Measurements from ENCODE around the gene TSHZ1. TPM values are rescaled to one million over a fixed set of nuclear protein-coding genes. Genes with fewer than 3 reads are reported as not detected.

The TSHZ1 gene
- total RNA-seq, 1 experiment from 2014 or later: 9.7 TPM

GRCh38 chr18:75285876-75286275 is 75.3 kb downstream of the TSHZ1 start:
- intact Hi-C loops (cut with micrococcal nuclease): no loop called here
- ChIA-PET POLR2A (no interaction called here), CTCF (interaction anchor here (1.5 kb wide), 1 partner anchor 194 kb away, joined by 4 read pairs; no protein-coding TSS in a partner anchor)
- no TSS peak for BruUV-seq (replicated peaks)
- Mint-ChIP-seq H3K36me3 (ENCODE audit: insufficient read depth, unreplicated experiment) (peaks cover 17% of the 10 kb centered on the region), H3K9me3 (ENCODE audit: unreplicated experiment) (no peaks in the 10 kb centered on the region), H3K4me1 (ENCODE audit: insufficient read depth, unreplicated experiment) (peaks cover under 1% of the 10 kb centered on the region), H3K27me3 (ENCODE audit: insufficient read depth, unreplicated experiment) (no peaks in the 10 kb centered on the region), H3K4me3 (ENCODE audit: unreplicated experiment) (no peak overlapping the region), H3K27ac (ENCODE audit: low read depth, unreplicated experiment) (no peak overlapping the region)
- DNase-seq (ENCODE audit: unreplicated experiment): no peak
- no peak for TF ChIP-seq CTCF (IDR thresholded peaks at IDR 0.05; ENCODE audit: unreplicated experiment)

- ChIA-PET CTCF (no interaction called here), POLR2A (interaction anchor here (0.6 kb wide), 1 partner anchor 1013 kb away, joined by 3 read pairs; no protein-coding TSS in a partner anchor)
- no peak overlapping the region for H3K27ac Mint-ChIP-seq (ENCODE audit: low read depth, unreplicated experiment)
- no TSS peak for BruUV-seq (replicated peaks)
- intact Hi-C loops (cut with micrococcal nuclease): no loop called here
- DNase-seq (ENCODE audit: unreplicated experiment): no peak
- no peak for TF ChIP-seq CTCF (IDR thresholded peaks at IDR 0.05; ENCODE audit: unreplicated experiment)
- no peaks in the 10 kb centered on the region for H3K9me3 Mint-ChIP-seq (ENCODE audit: unreplicated experiment)
- H3K4me1 Mint-ChIP-seq (ENCODE audit: insufficient read depth, unreplicated experiment): no peaks in the 10 kb centered on the region
- no peaks in the 10 kb centered on the region for H3K27me3 Mint-ChIP-seq (ENCODE audit: insufficient read depth, unreplicated experiment)
- peaks cover 27% of the 10 kb centered on the region for H3K36me3 Mint-ChIP-seq (ENCODE audit: insufficient read depth, unreplicated experiment)
- H3K4me3 Mint-ChIP-seq (ENCODE audit: unreplicated experiment): no peak overlapping the region
Observed at GRCh38 chr18:75287006-75287405, 76.4 kb downstream of the TSHZ1 start.

GRCh38 chr18:75287700-75288099 is 77.1 kb downstream of the TSHZ1 start:
- no peaks in the 10 kb centered on the region for H3K27me3 Mint-ChIP-seq (ENCODE audit: insufficient read depth, unreplicated experiment)
- no peak overlapping the region for H3K27ac Mint-ChIP-seq (ENCODE audit: low read depth, unreplicated experiment)
- H3K9me3 Mint-ChIP-seq (ENCODE audit: unreplicated experiment): no peaks in the 10 kb centered on the region
- H3K36me3 Mint-ChIP-seq (ENCODE audit: insufficient read depth, unreplicated experiment): peaks cover 27% of the 10 kb centered on the region
- intact Hi-C loops (cut with micrococcal nuclease): no loop called here
- BruUV-seq (replicated peaks): no TSS peak
- no peak for TF ChIP-seq CTCF (IDR thresholded peaks at IDR 0.05; ENCODE audit: unreplicated experiment)
- ChIA-PET POLR2A (interaction anchor here (0.6 to 0.7 kb wide), 2 partner anchors 40 to 1012 kb away, joined by 3 read pairs; no protein-coding TSS in a partner anchor), CTCF (interaction anchor here (0.5 kb wide), 1 partner anchor 1412 kb away, joined by 3 read pairs; no protein-coding TSS in a partner anchor)
- no peak overlapping the region for H3K4me3 Mint-ChIP-seq (ENCODE audit: unreplicated experiment)
- H3K4me1 Mint-ChIP-seq (ENCODE audit: insufficient read depth, unreplicated experiment): no peaks in the 10 kb centered on the region
- no peak for DNase-seq (ENCODE audit: unreplicated experiment)

- intact Hi-C loops (cut with micrococcal nuclease): no loop called here
Observed at GRCh38 chr18:75289761-75290160, 79.2 kb downstream of the TSHZ1 start.

More at GRCh38 chr18:75289761-75290160, 79.2 kb downstream of the TSHZ1 start:
- Mint-ChIP-seq H3K4me3 (ENCODE audit: unreplicated experiment) (no peak overlapping the region), H3K27me3 (ENCODE audit: insufficient read depth, unreplicated experiment) (no peaks in the 10 kb centered on the region), H3K36me3 (ENCODE audit: insufficient read depth, unreplicated experiment) (peaks cover 27% of the 10 kb centered on the region), H3K27ac (ENCODE audit: low read depth, unreplicated experiment) (no peak overlapping the region), H3K4me1 (ENCODE audit: insufficient read depth, unreplicated experiment) (no peaks in the 10 kb centered on the region), H3K9me3 (ENCODE audit: unreplicated experiment) (no peaks in the 10 kb centered on the region)
- BruUV-seq (replicated peaks): no TSS peak
- POLR2A ChIA-PET: no interaction called here
- CTCF ChIA-PET: interaction anchor here (1.2 kb wide), 1 partner anchor 60 kb away, joined by 3 read pairs; no protein-coding TSS in a partner anchor
- DNase-seq (ENCODE audit: unreplicated experiment): no peak
- no peak for TF ChIP-seq CTCF (IDR thresholded peaks at IDR 0.05; ENCODE audit: unreplicated experiment)
